ENCODE measurements around the gene NEK11. TPM values are rescaled to one million over a fixed set of nuclear protein-coding genes. Genes with fewer than 3 reads are reported as not detected.

Gene NEK11
- total RNA-seq, 1 donor from 2014 or later = 13.8 TPM

GRCh38 chr3:131142580-131142979 is 115.9 kb downstream of the NEK11 start:
- DNase-seq (ENCODE audit: extremely low spot score, unreplicated experiment) = no peak
- TF ChIP-seq, protein P1, sequence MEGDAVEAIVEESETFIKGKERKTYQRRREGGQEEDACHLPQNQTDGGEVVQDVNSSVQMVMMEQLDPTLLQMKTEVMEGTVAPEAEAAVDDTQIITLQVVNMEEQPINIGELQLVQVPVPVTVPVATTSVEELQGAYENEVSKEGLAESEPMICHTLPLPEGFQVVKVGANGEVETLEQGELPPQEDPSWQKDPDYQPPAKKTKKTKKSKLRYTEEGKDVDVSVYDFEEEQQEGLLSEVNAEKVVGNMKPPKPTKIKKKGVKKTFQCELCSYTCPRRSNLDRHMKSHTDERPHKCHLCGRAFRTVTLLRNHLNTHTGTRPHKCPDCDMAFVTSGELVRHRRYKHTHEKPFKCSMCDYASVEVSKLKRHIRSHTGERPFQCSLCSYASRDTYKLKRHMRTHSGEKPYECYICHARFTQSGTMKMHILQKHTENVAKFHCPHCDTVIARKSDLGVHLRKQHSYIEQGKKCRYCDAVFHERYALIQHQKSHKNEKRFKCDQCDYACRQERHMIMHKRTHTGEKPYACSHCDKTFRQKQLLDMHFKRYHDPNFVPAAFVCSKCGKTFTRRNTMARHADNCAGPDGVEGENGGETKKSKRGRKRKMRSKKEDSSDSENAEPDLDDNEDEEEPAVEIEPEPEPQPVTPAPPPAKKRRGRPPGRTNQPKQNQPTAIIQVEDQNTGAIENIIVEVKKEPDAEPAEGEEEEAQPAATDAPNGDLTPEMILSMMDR (conservative IDR thresholded peaks at IDR 0.05) = no peak

DNA sequence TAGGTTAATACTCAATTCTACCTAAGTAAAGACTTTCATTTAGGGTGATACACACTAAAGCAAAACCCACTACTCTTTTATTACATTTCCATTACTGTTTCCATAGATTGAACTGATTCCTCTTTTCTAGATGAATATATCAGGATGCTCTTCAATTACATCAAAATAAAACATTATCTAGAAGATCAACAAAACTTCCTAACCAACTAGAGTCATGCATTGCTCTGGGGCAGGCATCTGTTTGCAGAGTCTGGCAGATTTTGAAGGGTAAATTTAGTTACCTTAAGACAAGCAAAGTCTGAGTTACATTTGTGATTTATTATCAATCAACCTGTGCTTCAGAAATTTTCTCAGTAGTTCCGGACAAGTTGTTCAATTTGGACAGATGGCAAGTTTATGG is 117.1 kb downstream of the NEK11 start:
- peaks cover 7% of the 10 kb centered on the region for H3K9me3 Mint-ChIP-seq
- no peak for DNase-seq (ENCODE audit: extremely low spot score, unreplicated experiment)
- TF ChIP-seq, protein P1 (conservative IDR thresholded peaks at IDR 0.05) = no peak
- H3K27ac Mint-ChIP-seq = no peak overlapping the region
- no peaks in the 10 kb centered on the region for H3K4me1 Mint-ChIP-seq (ENCODE audit: unreplicated experiment)
- H3K27me3 Mint-ChIP-seq = no peaks in the 10 kb centered on the region
- no peak overlapping the region for H3K4me3 Mint-ChIP-seq
- H3K36me3 Mint-ChIP-seq = peaks cover 10% of the 10 kb centered on the region

More at GRCh38 chr3:131142580-131142979, 115.9 kb downstream of the NEK11 start:
- H3K27me3 Mint-ChIP-seq = no peaks in the 10 kb centered on the region
- no peaks in the 10 kb centered on the region for H3K4me1 Mint-ChIP-seq (ENCODE audit: unreplicated experiment)
- no peak overlapping the region for H3K4me3 Mint-ChIP-seq
- peaks cover 10% of the 10 kb centered on the region for H3K36me3 Mint-ChIP-seq
- no peak overlapping the region for H3K27ac Mint-ChIP-seq
- peaks cover 7% of the 10 kb centered on the region for H3K9me3 Mint-ChIP-seq

- no peaks in the 10 kb centered on the region for H3K4me1 Mint-ChIP-seq (ENCODE audit: unreplicated experiment)
- H3K27me3 Mint-ChIP-seq = no peaks in the 10 kb centered on the region
- TF ChIP-seq, protein P1 (conservative IDR thresholded peaks at IDR 0.05) = no peak
- no peak overlapping the region for H3K27ac Mint-ChIP-seq
- DNase-seq (ENCODE audit: extremely low spot score, unreplicated experiment) = no peak
- H3K4me3 Mint-ChIP-seq = no peak overlapping the region
- no peaks in the 10 kb centered on the region for H3K9me3 Mint-ChIP-seq
- no peaks in the 10 kb centered on the region for H3K36me3 Mint-ChIP-seq
These were observed 120.9 kb downstream of the NEK11 start for GRCh38 chr3:131147534-131147933.

- H3K36me3 Mint-ChIP-seq = no peaks in the 10 kb centered on the region
- H3K27ac Mint-ChIP-seq = no peak overlapping the region
- TF ChIP-seq, protein P1 (conservative IDR thresholded peaks at IDR 0.05) = no peak
- H3K27me3 Mint-ChIP-seq = no peaks in the 10 kb centered on the region
- no peak overlapping the region for H3K4me3 Mint-ChIP-seq
- H3K9me3 Mint-ChIP-seq = no peaks in the 10 kb centered on the region
- no peak for DNase-seq (ENCODE audit: extremely low spot score, unreplicated experiment)
- H3K4me1 Mint-ChIP-seq (ENCODE audit: unreplicated experiment) = no peaks in the 10 kb centered on the region
These were observed 131.8 kb downstream of the NEK11 start for GRCh38 chr3:131158434-131158833.

DNA sequence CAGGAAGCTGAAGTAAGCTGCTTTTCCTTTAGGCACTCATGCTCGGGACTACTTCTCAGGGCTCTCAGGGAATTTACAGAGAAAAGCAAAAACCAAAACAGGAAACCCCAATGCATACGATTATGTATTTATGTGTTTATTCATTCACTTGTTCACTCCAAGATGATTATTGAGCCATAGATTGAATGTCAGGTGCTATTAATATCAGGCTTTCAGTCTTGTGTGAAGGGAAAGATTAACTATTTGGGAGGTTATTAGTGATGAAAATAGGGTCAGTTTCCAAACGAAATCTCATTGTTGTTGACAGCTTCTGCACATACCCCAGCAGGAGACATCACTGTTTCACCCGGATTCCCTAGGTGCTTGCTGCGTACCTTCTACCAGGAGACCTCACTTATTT is 135.8 kb downstream of the NEK11 start:
- no peaks in the 10 kb centered on the region for H3K4me1 Mint-ChIP-seq (ENCODE audit: unreplicated experiment)
- no peaks in the 10 kb centered on the region for H3K27me3 Mint-ChIP-seq
- no peak overlapping the region for H3K4me3 Mint-ChIP-seq
- no peak for DNase-seq (ENCODE audit: extremely low spot score, unreplicated experiment)
- H3K27ac Mint-ChIP-seq = no peak overlapping the region
- H3K9me3 Mint-ChIP-seq = no peaks in the 10 kb centered on the region
- no peaks in the 10 kb centered on the region for H3K36me3 Mint-ChIP-seq
- TF ChIP-seq, protein P1 (conservative IDR thresholded peaks at IDR 0.05) = no peak

- Mint-ChIP-seq H3K4me3 (no peak overlapping the region), H3K4me1 (ENCODE audit: unreplicated experiment) (no peaks in the 10 kb centered on the region), H3K27me3 (no peaks in the 10 kb centered on the region), H3K36me3 (no peaks in the 10 kb centered on the region), H3K27ac (no peak overlapping the region), H3K9me3 (no peaks in the 10 kb centered on the region)
- DNase-seq (ENCODE audit: extremely low spot score, unreplicated experiment) = no peak
- TF ChIP-seq, protein P1 (conservative IDR thresholded peaks at IDR 0.05) = no peak
These were observed 141.2 kb downstream of the NEK11 start for GRCh38 chr3:131167867-131168266.
